Measurements from ENCODE around the gene KCNIP1.

- TF ChIP-seq, protein P1, sequence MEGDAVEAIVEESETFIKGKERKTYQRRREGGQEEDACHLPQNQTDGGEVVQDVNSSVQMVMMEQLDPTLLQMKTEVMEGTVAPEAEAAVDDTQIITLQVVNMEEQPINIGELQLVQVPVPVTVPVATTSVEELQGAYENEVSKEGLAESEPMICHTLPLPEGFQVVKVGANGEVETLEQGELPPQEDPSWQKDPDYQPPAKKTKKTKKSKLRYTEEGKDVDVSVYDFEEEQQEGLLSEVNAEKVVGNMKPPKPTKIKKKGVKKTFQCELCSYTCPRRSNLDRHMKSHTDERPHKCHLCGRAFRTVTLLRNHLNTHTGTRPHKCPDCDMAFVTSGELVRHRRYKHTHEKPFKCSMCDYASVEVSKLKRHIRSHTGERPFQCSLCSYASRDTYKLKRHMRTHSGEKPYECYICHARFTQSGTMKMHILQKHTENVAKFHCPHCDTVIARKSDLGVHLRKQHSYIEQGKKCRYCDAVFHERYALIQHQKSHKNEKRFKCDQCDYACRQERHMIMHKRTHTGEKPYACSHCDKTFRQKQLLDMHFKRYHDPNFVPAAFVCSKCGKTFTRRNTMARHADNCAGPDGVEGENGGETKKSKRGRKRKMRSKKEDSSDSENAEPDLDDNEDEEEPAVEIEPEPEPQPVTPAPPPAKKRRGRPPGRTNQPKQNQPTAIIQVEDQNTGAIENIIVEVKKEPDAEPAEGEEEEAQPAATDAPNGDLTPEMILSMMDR (IDR thresholded peaks at IDR 0.05 in 8 of 11, conservative IDR thresholded peaks at IDR 0.05 in 3 of 11), result no peak
- no peak for TF ChIP-seq POLR2A (IDR thresholded peaks at IDR 0.05)
- no peak for TF ChIP-seq POLR2AphosphoS5 (IDR thresholded peaks at IDR 0.05)
Observed at GRCh38 chr5:170591054-170591453, 87.2 kb downstream of the KCNIP1 start.
